Measurements from ENCODE around the gene COX7B2.

The COX7B2 gene, protein sequence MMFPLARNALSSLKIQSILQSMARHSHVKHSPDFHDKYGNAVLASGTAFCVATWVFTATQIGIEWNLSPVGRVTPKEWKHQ

DNA sequence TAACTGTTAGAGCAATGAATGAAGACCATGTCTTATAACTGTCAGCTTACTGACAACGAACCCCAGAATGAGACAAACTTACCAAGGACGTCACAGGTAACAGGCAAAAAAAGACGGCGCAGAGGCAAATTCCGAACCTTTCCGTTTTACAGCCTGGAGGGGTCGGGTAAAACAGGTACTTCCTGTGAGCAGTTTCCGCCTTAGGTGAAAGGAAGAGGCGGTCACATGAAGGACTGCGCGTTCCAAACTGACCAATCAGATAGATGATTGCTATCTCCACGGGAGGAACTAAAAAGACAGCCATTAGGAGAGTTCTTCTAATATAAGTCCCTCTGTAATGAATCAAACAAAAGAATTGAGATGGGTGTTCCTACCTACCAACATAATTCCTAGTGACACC, at the start of gene COX7B2:
TSS of gene COX7B2 (minus strand) at position 168 of the 400 bp plus-strand sequence. CDS start 174,053 bp downstream, outside the sequence.
- DNase-seq = no peak

DNA sequence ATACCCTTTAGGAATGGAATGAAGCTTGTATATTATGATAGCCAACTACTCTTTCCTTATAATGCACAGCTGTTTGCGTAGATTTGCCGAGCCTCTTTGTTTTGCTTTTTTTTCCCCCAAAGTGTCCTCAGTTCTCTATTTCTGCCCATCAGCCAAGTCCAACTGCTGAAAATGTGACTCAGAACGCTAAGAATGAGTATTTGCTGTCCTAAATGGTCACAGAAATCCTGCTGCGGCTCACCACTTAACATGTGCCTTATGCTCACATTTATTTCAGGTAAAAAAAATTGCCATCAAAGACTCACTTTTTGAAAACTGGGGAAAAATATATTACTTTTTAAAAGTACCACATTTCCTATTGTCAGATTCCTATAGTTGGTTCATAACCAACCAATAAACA, 47.4 kb upstream of the COX7B2 start:
- DNase-seq = no peak

DNA sequence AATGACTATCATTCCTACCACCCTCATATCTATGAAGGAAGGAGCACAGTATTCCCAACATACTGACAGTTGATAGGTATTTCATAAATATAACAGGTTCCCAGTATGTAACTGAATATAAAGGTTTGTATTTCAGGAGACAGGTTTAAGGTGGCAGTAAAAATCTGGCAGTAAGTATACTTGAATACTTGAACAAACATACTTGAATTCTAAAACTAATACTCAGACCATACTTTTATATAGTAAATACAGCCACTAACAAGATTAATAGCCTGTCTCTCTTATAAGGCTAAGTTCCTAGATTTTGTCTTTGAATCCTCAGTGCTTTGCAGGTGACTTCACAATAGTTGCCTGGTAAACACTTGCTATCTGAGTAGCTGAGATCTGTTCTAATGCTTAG, 46.6 kb upstream of the COX7B2 start:
- DNase-seq = no peak

DNA sequence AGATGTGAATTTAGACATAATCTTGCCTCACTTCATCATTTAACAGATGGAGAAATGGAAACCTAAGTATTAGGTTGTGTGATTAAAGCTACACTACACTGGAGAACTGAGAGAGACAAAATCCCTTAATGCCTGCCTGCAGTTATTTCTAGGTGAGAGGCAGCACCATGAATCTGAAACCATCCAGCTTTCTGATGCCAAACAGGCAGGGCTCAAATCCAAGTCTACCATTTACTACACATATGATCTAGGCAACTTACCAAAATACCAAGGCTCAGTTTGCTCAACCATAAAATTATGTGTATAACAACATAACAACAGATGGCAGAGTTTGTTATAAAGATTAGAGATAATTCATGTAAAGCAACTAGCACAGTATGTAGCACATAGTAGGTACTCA, 45.6 kb upstream of the COX7B2 start:
- DNase-seq = no peak

DNA sequence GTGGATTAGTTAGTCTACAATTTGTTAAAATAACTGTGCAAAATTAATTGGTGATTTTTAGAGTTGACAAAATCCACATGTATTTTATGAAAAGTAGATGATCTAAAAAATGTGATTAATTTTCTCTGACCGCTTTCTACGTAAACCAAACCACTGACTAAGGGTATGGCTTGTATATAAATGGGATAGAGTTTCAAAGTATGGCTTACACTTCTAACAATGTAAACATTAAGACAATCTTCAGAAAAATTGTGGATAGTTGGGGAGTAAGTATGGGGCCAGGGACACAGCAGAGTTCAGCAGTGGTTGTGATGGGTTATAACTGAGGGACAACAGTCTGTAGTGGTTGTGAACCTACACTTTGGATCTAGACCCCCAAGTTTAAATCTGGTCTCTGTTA, 44.5 kb upstream of the COX7B2 start:
- no peak for DNase-seq

DNA sequence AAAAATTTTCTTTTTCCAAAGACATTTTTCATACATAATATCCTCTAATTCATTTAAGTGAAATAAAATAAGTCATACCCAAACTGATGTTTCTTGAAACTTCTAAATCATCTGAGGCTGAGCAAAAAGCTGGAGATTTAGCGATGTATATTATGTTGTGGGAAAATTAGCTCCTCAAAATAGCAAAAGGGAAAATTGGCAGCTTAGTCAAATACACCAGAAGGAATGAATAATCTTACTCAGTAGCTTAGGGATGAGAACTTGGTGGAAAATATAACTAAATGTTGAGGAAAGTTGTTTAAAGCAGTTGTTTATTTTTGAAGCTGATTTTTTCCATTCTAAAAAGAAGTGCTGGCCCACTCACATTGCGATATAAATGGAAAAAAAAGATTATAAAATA, 43.4 kb upstream of the COX7B2 start:
- no peak for DNase-seq

DNA sequence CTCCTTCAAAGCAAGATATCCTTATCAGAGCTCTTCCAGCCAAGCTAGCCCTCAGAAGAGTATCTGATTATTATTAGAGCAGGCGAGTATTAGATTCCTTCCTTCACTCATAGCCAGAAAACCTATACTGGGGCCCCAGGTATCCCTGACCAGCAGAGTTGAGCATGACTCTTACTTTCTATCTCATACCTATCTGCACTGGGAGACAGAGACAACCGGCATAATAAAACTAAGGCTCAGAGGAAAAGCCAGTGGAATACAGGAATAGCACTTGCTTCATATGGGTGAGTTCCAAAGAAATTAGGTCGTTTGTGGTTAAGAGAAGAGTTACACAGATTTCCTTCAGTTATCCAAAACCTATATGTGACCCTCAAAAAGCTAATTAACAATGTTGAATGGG, 41.8 kb upstream of the COX7B2 start:
- no peak for DNase-seq

DNA sequence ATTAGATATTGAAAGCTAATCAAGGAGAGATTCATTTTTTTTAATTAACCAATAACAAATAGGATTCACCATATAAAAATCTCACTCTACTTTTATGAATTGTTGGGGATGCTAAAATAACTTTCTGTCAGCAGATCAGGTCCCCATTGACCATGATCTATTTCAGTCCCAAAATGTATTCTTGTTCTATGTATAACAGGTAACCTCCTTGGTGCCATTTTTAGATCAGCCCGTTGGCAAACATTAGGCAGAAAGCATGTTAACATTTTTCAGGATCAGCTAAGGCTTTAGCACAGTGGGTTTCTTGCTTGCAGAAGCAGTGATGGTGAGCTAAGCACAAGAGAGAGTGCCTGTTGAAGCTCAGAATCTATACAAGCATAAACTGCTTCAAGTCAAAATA, 40.8 kb upstream of the COX7B2 start:
- DNase-seq = no peak

DNA sequence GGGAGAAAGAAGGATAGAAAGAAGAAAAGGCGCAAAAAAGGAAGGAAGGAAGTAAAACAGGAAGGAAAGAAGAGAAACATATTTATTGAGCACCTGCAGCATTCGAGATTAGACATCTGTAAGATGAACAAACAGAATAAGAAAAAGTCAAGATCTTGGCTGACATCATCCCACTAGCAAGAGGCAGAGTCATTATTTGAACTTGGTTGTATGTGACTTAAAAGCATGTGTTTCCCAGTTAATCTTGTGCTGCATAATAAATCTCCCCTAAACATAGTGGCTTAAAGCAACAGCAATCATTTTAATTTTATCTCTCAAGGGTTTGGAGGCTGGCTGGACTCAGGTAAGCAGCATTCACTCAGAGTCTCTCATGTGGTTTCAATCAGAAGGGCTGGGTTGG, 38.5 kb upstream of the COX7B2 start:
- DNase-seq = no peak

DNA sequence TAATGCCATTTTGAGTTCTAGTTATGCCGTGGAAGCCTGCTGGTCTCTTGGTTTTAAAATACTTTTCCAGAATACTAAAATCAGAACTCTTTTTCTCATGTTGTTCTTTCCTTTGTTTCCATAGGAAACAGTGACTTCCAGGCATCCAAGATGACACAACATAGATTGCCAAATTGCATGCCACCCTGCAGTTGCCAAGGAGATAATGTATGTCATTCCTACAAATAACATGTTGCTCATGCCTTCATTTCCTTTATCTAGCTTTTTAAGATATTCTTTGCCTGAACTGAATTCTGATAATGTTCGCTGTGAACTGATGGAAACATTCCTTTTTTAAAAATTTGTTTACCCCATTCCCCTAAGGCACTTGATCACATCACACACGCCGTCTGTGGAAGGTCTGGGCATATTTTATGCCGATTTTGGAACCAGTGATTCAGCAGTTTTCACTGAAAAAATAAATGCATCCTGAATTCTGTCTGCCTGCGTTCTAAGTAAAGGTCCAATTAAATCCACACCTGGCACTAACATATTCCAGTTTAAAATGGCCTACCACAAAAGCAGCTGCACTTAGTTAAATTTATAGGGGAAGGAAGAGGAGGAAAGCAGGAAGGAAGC, 38.0 kb upstream of the COX7B2 start:
- DNase-seq = no peak

DNA sequence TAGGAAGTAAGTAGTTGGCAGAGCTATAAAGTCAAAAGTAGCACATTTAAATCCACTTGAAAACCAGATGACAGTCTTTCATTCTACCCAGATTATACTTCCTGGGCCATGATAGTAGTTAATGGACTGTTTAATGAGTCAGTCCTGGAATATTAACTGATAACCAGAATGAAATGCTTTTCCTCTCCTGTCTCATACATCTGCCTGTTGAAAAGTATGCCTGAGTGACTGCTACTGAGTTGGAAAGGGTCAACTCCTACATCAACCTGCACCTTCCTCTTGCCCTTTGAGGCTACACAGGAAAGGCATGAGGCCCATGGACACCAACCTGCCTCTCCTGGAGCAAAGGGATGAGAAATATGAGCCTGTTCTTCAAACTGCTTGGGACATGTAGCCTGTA, 36.0 kb upstream of the COX7B2 start:
- no peak for DNase-seq

DNA sequence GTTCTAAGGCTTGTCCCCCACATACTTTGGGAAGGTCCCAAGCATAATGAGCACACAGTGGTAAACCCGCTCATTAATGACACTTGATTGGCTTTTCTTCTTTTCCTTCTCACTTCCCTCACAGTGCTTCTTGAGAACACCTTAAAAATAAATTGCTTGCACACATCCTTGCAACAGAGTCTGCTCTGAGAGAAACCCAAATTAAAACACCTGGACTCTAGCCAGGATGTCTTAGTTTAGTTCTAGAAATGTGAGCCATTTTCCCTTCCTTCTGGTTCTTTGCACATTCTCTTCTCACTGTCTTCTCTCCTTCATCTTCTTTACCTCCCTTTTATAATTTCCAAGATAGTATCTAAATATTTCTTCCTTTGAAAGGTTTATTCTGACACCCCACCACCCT, 35.3 kb upstream of the COX7B2 start:
- DNase-seq = no peak

DNA sequence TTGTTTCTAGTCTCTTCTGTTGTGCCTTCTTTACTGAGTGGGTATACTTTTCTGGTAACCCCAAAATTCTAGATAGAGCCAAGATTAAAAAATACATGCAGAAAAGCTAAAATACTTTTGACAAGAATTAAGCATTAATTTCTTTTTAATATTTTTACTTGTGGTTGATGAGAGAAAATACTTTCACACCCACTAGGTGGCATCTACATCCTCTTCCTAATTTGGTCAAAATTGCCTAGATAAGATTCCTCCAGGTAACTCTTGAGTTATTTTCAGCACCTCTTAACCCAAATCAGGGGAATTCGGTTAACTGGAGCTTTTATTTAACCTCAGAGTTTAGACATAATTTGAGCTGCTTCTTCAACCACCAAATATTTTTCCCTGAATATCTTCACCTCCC, 28.4 kb upstream of the COX7B2 start:
- DNase-seq = no peak

DNA sequence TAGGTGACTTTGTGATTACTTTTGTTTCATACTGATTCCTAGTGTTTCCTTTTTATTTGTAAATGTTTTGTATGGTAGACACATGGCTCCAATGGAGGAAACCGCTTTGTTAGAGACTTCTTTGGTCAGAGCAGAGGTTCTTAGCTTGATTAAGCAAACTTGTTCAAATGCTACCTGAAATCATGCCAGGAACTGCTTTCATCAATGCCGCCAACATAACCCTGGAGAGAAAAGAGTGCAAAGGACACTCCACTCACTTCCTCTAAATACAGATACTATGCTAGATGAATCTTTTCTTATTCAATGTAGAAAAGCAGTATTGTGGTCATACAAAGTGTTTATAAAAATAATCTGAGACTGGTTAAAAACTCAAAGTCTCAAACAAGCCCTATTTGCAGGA, 25.7 kb upstream of the COX7B2 start:
- no peak for DNase-seq

DNA sequence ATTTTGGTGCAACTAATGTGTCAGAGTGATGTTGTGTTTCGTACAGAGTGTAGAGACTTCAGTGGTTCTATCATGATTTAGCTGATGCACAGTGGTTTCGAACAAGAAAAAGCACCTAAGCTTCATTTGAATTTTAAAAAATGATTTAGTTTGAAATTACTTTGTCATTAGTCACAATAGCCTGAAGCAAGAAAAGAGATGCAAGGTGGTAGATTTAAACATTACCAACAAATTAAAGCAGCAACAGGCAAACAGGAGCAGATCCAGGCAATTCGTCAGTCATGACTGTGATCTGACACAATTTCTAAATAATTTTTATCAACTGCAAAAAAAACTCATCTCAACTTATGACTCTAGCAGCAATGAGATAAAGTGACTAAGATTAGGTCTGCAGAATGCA, 24.6 kb upstream of the COX7B2 start:
- DNase-seq = no peak

DNA sequence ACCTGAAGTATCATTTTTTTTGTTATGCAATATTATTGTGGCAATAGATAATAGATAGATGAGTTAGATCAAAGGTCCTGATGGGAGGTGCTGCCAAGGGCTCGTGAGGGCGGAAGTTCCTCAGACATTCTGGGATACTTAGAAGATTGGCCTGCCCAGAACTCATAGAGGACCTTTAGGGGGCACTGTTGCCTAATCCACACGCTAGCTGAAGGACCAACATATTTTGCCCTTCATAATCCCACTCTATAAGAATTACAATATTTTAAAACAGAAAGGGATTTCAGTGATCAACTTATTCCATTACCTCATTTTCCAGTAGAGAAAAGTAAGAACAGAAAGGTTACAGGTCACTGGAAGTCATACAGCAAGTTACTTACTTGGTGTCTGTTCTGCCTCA, 22.9 kb upstream of the COX7B2 start:
- DNase-seq = peak; percentile 29

DNA sequence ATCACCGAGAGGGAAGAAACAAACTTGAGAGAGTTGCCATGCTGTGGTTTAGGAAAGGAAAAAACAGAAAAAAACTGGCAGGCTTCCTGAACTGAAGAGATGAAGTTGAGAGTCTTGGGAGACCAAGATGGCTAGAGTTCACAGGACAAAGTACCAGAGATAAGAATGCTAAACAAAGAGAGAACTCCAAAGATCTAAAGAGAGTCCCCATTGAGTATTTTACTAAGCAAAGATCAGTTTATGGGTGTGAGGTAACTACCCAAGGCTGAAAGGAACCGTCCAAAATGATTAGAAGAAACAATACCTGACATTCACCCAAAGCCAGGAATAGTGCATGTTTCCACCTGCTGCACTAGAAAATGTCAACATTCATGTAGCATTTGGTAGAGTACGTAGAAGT, 21.8 kb upstream of the COX7B2 start:
- DNase-seq = no peak

DNA sequence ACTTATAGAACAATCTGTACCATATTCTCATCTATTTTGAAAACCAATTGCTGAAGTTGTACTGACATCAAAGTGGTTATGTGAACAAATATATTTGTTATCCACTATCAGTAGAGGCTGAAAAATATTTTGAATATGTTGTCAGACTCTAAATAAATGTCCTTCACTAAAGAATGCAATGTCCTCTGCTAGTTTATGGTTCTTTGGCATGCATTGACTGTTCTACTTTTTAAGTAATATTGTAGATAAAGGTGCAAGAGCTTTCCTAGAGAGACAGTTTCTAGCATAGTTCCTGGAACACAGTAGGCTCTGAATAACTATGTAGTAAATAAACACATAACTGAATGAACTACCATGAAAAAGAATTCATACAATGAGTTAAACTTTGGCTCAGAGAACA, 18.2 kb upstream of the COX7B2 start:
- DNase-seq = no peak

DNA sequence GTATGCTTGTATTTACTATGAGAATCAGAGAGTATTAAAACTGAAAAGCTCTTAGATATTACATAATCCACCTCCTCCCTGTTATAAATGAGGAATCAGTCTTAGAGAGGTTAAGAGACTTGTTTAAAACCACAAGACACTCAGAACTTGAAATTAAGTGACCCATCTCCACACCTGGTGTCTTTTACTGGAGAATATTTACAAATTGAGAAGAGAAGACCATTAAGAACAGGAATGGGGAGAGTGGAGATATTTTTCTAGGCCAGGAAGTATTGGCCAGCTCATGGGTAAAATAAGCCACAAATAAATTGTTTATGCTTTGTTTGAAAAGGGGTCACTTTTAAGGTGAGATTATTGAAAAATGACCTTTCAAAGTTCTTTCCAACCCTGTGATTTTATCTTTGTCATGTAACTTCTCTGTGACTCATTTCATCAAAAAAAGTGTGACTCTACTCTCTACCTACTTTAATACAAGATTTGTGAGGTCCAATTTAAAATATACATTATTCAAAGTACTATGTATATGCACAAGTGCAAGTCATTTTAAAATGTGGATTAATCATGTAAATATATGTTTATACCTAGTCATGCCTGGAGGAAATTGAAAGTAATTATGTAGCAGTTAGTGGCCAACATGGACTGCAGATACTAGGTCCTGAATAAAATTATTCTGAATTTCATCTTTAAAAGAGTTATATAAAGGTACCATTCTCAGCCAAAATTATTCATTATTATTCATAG, 15.9 kb upstream of the COX7B2 start:
- DNase-seq = no peak

DNA sequence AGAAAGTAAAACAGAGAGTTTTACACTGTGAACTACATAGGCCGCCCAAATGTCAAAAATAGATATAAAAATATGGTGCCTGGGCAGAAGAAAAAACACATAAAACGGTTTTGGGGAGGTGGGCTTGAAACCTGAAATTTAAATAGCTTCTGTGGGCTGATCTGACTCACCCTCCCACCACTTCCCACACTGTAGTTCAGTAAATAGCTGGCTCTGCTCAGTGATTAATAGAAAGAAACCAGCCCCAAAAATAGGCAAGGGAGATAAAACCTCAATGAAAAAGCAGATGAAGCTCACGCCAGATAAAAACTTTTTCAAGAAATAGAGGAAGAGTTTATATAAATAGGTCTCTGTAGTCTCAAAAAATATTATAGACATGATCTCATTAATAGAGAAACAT, 13.2 kb upstream of the COX7B2 start:
- DNase-seq = no peak

DNA sequence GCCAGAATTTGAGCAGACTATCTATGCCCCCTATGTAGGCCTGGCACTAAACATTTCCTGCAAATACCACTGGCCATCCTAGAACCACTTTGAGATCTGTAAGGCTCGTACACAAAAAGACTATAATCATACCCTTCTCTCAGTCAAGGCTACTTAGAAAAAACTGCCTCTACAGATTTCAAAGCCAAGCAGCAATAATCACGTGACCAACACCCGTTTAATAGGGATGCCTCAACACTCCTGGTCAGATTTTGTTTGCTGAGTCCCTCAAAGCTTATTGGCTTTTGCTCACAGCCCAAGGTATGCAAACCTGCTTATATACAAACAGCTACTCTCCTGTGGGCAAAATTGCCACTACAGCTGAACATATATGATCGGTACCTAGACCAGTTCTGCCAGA, 897 bp downstream of the COX7B2 start:
- DNase-seq = no peak

DNA sequence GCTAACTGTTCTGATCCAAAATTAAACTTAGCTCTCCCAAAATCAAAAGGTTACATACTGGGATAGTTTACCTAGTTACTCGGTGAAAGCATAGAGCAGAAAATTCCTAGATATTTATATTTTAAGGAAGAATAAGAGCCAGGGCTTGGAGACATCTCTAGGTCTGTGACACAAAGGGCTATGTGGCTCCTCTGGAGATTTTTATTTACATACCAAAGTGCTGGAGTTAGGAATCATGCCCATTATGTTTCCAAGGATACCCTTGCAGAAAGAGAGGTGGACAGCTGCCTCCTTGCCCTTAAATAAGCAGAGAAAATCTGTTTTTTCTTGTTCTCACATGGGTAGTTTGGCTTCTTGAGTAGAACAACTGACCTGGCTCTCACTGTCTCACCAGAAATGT, 9.0 kb downstream of the COX7B2 start:
- DNase-seq = no peak

DNA sequence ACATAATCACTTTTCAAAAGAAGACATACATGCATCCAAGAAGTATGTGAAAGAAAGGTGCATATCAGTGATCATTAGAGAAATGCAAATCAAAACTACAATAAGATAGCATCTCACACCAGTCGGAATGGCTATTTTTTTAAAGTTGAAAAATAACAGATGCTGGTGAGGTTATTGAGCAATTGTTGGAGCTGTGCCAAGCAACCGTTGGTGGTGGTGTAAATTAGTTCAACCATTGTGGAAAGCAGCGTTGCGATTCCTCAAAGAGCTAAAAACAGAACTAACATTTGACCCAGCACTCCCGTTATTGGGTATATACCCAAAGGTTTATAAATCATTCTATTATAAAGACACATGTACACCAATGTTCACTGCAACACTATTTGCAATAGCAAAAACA, 14.2 kb downstream of the COX7B2 start:
- DNase-seq = no peak

DNA sequence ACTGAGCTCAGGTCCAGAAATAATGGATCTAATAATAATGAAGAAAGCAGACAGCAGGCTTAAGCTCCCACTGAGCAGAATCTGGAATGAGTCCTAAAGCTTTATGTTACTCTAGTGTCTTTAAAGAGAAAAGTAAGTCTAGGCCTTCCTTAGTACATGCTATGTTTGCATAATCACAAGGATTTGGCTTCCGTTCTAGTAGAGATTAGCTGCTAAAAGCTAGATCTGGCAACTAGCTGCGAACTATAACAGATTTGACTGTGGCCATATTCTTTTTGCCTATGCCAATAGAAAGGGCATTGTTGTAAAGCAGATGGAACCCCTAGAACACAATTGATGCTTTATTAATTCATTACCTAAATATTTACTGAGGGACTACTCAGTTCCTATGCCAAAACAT, 19.0 kb downstream of the COX7B2 start:
- no peak for DNase-seq

DNA sequence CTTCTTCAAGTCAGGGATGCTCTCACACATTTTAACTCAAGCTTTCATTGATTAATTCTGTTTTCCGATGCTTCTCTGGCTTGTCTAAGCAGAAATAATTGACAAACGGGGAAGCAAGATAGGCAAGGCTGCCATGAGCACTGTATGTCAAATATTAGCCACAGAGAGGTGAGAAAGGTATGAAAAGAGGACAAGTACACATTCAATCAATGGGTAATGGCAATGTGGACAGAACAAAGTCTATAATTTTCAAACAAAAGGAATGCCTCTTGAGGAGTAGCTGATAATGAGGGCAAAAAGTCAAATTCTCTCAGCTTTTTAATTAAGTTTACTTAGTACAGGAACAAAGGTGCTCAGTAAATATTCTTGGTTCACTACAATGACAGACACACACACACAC, 19.6 kb downstream of the COX7B2 start:
- DNase-seq = no peak
